ENCODE measurements around the gene GON4L.
"Not testable (repeated sequence)": the region's sequence is repeated elsewhere in the genome, so short reads cannot be mapped to it uniquely, and the experiment has no call there.

GON4L gene, protein sequence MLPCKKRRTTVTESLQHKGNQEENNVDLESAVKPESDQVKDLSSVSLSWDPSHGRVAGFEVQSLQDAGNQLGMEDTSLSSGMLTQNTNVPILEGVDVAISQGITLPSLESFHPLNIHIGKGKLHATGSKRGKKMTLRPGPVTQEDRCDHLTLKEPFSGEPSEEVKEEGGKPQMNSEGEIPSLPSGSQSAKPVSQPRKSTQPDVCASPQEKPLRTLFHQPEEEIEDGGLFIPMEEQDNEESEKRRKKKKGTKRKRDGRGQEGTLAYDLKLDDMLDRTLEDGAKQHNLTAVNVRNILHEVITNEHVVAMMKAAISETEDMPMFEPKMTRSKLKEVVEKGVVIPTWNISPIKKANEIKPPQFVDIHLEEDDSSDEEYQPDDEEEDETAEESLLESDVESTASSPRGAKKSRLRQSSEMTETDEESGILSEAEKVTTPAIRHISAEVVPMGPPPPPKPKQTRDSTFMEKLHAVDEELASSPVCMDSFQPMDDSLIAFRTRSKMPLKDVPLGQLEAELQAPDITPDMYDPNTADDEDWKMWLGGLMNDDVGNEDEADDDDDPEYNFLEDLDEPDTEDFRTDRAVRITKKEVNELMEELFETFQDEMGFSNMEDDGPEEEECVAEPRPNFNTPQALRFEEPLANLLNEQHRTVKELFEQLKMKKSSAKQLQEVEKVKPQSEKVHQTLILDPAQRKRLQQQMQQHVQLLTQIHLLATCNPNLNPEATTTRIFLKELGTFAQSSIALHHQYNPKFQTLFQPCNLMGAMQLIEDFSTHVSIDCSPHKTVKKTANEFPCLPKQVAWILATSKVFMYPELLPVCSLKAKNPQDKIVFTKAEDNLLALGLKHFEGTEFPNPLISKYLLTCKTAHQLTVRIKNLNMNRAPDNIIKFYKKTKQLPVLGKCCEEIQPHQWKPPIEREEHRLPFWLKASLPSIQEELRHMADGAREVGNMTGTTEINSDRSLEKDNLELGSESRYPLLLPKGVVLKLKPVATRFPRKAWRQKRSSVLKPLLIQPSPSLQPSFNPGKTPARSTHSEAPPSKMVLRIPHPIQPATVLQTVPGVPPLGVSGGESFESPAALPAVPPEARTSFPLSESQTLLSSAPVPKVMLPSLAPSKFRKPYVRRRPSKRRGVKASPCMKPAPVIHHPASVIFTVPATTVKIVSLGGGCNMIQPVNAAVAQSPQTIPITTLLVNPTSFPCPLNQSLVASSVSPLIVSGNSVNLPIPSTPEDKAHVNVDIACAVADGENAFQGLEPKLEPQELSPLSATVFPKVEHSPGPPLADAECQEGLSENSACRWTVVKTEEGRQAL (N-terminal part only)

DNA sequence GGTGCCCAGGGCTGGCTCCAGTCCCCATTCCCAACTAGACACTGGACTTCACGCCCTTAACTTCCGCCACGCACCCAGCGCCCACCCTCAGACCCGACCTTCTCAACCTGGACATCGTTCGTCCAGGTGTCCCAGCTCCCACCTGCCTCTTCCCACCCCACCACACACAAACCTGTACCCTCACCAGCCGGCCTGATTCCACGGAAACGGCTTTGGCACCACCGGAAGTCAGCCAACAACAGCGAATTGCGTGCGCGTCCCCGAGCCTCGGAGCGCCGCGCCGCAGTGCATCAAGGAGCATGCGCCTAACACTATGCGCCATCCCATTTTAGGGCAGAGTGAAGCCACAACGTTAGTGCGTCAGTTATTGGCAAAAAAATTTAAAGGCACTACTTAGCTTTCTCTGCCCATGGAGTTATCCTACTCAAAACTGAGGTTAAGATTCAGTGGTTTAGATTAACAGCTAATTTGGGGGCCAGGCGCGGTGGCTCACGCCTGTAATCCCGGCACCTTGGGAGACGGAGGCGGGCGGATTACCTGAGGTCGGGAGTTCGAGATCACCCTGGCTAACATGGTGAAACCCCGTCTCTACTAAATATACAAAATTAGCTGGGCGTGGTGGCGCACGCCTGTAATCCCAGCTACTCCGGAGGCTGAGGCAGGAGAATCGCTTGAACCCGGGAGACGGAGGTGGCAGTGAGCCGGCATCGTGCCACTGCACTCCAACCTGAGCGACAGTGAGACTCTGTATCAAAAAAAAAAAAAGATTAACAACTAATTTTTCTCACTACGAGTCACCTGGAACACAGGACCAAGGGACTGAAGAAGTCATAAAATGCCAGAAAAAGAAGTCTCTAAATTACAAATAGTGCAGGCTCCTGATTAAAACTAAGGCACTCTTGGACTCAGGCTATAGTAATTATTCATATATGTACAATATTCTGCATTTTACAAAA is at the start of gene GON4L:
Gene GON4L (minus strand): TSS at position 240 of the 956 bp plus-strand sequence. CDS start 3,434 bp downstream, outside the sequence.
- no peak for DNase-seq (ENCODE audit: low read depth)

DNA sequence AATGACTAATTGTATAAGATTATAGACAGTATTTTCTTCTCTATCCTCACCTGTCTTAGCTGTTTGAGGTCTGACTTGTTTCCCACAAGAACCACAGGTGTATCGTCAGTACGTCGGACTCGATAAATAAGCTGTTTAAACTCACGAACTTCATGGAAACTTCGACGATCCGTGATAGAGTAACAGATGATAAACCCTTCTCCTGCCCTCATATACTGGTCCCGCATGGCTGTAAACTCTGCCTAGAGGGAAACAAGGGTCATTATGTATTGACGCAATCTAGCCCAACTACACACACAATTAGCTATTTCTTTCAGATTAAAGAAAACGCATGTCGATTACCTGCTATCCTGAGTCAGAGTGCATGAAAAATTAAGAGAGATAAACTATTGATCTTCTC is 47.2 kb upstream of the GON4L start:
- DNase-seq (ENCODE audit: low read depth) = no peak

DNA sequence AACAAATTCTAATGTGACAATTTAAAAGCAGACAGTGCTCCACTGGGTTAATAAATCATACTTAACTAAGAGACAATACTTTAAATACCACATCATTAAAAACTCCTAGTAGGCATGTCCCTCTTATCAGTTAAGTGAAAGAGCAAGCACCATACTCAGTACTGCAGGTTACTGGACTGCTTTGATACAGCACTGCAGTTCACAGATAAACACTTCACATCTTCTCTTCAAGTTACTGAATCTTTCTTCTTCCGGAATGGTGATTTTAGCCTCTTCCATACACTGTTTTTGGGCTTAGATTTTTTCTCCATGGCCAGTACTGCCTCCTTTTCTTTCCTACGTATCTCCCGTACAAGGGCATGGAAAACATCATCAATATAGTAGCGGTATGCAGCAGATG is 43.1 kb upstream of the GON4L start:
- no peak for DNase-seq (ENCODE audit: low read depth)

DNA sequence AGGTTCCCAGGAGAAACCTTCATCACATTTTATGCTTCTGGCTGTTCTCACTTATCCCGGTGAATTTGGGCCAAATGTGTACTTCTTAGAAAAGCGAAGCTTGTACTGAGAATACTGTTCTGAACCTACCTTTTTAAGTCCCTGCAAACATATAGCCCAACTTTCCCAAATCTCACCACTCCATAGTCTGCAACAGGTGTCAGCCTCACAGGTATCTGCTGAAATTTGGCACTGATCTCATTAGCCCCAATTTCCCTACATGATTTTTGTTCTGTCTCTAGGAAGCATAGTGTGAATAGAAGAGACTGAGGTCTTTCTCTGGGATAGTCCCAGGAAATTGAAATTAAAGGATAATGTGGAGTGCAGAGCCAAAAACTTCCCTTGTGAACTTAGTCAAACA is 42.7 kb upstream of the GON4L start:
- no peak for DNase-seq (ENCODE audit: low read depth)

DNA sequence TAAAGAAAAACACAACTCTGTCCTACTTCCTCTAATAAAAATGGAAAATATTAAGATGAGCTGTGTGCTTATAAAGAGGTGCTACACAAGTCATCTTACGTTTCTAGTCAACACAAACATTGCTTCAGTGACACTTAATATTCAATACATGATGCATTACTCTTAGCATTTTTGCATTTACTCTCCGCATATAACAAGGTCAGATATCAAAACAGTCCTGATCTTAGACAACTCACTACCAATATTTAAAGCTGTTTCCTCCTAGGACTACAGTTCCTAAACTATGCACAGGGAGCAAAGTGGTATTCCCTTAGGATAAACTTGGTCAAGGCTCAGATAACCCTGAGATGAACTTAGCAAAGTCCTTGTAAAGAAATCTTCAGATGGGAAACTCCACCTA is 41.9 kb upstream of the GON4L start:
- DNase-seq (ENCODE audit: low read depth) = no peak

DNA sequence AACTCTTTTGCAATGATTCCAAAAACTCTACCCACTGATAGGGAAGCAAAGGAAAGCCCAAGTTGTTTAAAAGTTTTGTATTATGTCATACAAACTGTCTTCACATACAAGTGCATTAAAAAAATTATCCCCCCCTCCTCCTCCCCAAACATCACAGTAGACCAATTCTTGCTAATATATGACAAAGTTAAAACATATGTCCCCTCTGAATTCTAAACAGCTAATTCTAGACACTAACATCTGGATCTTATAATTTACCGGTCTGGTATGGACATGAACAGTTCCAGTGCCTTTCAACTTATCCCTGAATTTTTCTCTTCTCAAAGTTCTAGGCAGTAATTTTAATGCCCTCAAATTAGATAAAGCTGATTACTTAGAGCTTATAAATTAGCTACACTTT is 40.7 kb upstream of the GON4L start:
- no peak for DNase-seq (ENCODE audit: low read depth)

DNA sequence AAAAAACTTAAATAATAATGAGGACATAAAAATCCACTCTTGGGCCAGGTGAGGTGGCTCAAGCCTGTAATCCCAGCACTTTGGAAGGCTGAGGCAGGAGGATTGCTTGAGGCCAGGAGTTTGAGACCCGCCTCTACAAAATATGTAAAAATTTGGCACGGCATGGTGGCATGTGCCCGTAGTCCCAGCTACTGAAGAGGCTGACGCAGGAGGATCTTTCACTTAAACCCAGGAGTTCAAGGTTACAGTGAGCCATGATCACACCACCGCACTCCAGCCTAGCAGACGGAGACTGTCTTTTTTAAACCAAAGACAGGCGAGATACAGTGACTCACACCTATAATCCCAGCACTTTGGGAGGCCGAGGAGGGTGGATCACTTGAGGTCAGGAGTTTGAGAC is 39.5 kb upstream of the GON4L start:
- not testable (repeated sequence) for DNase-seq (ENCODE audit: low read depth)

DNA sequence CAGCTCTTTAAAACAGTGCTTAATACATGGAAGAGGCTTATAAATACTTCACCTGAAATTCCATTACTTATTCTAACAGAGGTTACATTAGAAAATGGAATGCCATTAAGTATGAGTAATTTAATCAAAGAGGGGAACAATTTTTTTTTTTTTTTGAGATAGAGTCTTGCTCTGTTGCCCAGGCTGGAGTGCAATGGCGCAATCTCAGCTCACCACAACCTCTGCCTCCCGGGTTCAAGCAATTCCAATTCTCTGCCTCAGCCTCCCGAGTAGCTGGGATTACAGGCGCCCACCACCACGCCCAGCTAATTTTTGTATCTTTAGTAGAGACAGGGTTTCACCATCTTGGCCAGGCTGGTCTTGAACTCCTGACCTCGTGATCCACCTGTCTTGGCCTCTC is 38.6 kb upstream of the GON4L start:
- not testable (repeated sequence) for DNase-seq (ENCODE audit: low read depth)

DNA sequence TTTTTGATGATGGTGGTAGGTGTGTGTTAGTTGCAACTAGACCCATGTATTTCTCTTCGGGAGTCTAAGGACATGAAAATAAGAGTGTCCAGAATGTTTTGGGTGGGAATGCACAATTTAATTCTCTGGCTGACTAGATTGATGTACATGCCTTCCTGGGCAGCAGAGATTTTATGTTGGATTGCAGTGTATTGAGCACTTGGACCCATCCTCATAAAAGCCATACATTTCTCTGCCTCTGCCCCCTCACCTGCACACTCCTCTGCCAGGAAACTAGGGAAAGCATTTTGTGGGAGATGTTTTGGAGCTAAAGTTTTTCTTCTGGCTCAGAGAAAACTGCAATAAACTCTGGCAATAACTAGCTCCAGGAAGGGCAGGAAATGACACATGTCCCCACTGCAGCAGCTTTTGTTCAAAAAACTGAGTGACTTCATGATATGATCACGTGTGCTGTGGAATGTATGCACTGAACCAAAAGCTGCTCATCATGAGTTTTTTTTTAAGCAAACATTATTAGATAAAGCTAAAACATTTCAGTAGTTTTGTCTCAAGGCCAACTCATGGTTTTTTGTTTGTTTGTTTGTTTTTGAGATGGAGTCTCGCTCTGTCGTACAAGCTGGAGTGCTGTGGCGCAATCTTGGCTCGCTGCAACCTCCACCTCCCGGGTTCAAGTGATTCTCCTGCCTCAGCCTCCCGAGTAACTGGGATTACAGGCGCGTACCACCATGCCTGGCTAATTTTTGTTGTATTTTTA is 36.6 kb upstream of the GON4L start:
- DNase-seq (ENCODE audit: low read depth) = peak; percentile 79

DNA sequence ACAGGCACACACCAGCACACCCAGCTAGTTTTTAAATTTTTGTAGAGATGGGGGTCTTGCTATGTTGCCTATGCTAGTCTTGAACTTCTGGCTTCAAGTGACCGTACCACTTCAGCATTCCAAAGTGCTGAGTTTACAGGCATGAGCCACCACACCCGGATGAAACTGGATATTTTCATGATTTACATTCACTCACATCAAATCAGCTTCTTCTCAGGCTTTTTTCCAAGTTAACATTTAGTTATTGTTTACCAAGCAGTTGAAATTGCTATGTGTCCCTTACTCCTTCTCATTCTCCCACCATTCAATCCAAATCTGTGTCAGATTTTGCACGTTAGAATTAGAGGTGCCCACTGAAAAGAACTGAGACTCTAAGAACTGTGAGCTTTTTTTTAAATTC is 35.8 kb upstream of the GON4L start:
- no peak for DNase-seq (ENCODE audit: low read depth)

DNA sequence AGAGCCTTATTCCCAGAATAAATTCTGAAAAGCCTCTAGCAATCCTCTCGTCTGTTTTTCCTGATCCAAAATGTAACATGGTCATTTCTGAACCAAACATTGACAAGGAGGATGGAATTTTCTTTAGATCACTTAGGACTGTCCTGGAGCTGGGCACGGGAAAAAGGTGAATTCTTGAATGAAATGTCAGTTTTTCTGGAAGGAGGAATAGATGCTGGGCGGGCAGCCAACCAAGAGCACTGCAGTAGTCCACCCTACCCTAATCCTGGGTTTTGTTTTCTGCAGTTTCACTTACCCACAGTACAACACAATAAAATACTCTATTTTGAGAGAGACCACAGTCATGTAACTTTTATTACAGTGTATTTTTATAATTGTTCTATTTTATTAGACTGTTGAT is 33.2 kb upstream of the GON4L start:
- DNase-seq (ENCODE audit: low read depth) = no peak

DNA sequence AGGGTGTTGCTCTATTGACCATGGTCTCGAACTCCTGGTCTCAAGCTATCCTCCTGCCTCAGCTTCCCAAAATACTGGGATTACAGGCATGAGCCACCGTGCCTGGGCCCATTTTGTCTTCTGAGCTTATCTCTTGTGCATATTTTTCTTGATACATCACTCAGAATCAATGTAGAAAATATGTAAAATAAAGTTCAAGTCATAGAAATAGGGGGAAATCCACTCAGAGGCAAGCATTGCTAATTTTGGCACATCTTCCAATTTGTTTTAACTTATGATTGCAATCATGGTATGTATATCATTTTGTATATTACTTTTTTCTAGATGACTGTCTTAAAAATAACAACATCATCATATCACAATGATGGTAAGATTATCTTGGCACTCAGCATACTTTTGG is 32.6 kb upstream of the GON4L start:
- DNase-seq (ENCODE audit: low read depth) = no peak

DNA sequence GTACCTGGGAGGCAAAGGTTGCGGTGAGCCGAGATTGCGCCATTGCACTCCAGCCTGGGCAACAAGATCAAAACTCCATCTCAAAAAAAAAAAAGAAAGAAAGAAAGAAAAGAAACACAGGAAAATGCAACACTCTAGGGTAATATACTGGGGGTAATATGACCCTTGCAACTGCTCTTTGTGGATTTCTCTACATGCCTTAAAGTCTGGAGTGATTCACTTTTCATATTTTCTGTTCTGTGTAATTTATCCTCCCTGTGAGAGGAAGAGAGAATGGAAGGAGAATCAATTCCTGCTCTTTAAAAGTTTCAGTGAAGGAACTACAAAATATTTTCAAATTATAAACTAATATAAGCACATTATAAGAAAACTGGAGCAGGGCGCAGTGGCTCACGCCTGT is 31.5 kb upstream of the GON4L start:
- DNase-seq (ENCODE audit: low read depth) = no peak

DNA sequence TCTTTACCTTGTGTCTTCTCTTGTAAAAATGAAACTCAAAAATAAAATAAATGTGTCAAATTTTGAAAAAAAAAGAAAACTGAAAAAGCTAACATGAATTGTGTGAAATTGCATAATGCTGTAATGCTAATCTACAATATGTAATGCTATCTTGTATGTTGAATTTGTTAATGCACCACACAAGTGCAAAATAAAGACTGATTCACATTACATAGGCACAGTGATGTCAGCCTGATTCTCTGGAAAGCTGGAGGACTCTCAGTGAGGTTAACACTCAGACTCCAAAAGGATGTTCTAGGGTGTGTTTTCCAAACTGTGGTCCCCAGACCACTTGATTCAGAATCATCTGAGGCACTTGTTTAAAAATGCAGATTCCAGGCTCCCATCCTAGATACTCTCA is 28.0 kb upstream of the GON4L start:
- no peak for DNase-seq (ENCODE audit: low read depth)

DNA sequence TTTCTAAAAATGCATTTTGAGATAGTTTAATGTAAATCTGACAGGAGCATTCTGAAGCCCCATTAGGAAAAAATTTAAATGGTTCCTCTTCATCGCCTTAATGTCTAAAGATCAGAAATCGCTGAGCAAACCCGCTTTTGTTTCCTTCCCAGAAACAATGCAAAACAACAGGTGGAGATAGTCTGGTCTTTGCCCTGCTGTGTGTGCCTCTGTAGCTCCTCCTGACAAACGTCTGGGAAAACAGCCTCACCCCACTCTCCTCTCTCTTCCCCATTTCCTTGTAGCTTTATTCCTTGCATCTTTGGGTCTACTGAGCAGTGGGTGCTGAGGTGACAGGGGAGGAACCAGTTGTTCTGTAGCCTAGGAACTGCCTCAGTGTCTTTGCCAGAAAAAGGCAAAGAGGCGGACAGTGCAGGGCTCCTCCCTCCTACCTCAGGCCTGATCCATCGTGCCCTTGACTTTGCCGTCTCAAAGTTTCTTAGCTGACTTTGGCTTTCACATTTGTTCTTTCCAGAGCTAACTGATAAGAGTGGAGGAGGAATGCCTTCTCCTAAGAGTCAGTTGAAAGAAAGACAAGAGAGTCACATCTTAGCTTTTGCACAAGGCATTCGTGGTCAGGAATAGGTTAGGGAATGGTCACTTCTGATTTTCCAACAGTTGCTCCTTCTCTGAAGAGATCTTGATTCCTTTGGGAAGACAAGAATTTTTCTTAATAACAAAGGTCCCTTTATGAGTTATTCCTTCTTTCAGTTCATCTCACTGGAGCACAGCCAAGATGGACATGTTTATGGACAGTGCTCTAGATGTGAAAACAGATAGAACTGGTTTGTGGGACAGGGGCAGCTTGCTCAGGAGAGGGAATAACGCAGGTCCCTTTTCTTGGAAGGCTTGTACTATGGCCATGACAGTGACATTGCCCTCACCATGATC is 27.3 kb upstream of the GON4L start:
- DNase-seq (ENCODE audit: low read depth) = no peak

DNA sequence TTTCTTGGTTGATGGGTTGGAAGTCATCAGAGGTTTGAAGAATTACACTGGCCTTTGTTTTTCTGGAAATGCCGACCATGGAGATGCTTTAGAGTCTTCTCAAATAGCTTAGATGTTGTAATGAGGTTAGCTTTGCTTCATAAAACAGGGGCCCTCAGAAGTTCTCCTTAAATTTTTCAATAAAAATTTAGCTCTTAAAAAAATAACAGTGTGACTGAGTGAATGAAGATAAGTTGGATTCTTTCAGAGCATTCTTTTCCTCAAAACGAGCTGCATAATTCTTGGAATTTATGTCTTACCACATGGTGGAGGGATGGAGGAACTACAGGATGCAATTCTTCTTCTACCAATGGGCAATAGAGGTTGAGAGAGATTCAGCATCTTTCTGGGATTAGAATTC is 25.8 kb upstream of the GON4L start:
- no peak for DNase-seq (ENCODE audit: low read depth)

DNA sequence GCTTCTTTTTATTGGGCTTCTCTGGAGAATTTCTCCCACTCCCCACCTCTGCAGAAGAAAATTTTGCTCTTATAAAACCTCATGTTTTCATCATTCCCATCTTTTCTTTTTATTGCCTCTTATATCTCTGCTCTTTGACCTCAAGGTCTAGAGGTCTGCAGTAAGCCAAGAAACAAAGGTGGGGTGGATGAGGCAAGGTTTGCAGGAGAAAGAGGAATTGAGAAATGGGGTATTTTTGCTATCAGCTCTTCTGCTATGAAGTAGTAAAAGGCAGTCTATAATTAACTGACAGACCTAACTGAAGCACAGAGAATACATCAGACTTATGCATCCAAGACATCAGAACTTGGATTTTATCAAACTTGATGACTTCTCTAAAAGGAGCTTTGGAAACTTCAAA is 25.2 kb upstream of the GON4L start:
- no peak for DNase-seq (ENCODE audit: low read depth)

DNA sequence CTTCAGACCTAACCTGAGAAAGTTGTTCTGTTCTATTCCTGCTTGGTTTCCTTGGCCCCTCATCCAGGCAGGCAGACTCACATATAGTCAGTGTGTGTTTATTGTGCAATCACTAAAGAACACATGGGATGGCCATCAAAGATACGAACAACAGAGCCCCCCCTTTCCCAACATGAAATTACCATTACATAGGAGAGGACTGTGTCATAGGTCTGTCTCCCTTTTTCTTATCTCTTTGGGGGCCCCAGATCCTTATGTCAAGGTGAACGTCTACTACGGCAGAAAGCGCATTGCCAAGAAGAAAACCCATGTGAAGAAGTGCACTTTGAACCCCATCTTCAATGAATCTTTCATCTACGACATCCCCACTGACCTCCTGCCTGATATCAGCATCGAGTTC is 23.9 kb upstream of the GON4L start:
- no peak for DNase-seq (ENCODE audit: low read depth)

DNA sequence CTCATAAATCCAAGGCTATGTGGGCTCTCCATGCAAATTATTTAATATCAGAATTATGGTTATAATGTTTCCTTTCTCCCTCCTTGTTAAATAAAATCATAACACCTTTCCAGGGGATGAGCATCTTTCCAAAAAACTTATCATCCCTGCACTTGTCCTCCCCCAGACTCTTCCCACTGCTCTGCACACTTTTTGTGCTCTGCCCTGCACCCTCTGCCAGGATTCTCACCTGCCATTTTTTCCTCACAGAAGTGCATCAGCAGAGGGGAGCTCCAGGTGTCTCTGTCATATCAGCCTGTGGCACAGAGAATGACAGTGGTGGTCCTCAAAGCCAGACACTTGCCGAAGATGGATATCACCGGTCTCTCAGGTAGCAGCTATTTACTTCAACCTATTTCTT is 23.2 kb upstream of the GON4L start:
- no peak for DNase-seq (ENCODE audit: low read depth)
